Middle frontal gyrus (tissue), 1 donor: ENCODE measurements around the gene ZNF385D.

Experiments used
- DNase-seq: peaks from one replicate; pipeline ENCODE4 v3.0.0-alpha.2; 2015; ENCODE audit warnings: low spot score; ENCODE audit errors: extremely low spot score

Gene ZNF385D

GRCh38 chr3:21750080-21750696 is 822 bp downstream of the ZNF385D start:
- no peak for DNase-seq

DNA sequence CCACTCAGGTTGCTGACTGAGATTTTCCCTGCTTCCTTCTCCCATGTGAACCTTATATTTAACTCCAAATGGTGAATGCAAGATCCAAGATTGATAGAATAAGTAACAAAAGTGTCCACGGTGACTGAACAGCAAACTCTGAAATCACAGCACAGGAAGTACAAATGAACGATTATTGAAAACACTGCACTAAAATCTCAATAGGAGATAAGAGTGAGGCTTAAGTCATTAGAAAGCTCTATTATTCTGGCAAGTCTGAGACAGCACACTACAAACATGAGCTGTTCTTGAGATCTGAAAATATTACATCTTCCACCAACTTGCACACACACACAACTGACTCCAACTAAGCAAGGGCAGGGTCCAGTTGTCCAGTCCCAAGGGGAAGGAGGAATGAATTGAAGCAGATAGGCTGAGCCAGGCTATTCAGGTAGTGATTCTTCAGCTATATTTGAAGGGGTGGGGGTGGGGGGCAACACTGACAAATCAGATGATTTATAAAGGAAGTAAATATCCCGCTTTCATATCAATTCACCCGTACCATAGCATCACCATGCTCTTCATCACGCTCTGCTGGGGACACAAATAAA is 2.9 kb downstream of the ZNF385D start:
- DNase-seq = no peak

- DNase-seq = no peak
Measured at GRCh38 chr3:21747376-21747775, 3.6 kb downstream of the ZNF385D start.

GRCh38 chr3:21745966-21746365 is 5.0 kb downstream of the ZNF385D start:
- DNase-seq = no peak

GRCh38 chr3:21744793-21745192 is 6.2 kb downstream of the ZNF385D start:
- no peak for DNase-seq

GRCh38 chr3:21738935-21739702 is 11.9 kb downstream of the ZNF385D start:
- DNase-seq = no peak

DNA sequence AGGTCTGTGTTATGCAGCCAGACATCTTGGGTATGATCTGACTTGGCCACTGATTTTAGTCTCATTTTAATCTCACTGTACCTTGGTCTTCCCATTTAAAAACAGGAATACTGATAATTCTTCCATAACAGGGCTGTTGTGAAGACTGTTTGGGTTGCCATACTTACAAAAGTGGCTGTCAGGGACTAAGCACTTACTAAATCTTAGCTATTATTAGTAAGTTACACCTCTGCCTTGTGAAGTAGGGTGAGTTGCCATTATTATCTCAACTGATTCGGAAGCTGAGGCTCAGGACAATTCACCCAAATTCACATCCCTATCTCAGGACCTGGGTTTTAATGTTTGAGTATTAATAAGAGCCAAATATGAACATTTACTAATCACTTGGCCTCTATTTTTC is 12.7 kb downstream of the ZNF385D start:
- no peak for DNase-seq

DNA sequence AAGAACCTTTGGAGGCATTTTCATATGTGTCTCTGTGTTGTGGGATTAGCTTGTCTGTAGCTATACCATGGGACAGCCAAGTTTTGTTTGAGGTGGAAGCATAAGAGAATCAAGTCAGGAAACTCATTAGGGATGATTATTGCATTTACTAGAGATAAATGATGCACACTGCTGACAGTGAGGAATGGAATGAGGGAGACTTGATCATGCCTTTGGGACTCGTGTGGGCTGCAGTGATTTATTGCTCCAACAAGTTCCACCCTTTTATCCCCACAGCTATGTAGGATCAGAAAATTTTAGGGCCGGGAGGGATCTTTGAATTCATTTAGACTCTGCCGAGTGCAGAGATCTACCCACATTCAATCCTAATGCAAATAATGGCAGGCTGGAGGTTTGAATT is 16.3 kb downstream of the ZNF385D start:
- DNase-seq = no peak

DNA sequence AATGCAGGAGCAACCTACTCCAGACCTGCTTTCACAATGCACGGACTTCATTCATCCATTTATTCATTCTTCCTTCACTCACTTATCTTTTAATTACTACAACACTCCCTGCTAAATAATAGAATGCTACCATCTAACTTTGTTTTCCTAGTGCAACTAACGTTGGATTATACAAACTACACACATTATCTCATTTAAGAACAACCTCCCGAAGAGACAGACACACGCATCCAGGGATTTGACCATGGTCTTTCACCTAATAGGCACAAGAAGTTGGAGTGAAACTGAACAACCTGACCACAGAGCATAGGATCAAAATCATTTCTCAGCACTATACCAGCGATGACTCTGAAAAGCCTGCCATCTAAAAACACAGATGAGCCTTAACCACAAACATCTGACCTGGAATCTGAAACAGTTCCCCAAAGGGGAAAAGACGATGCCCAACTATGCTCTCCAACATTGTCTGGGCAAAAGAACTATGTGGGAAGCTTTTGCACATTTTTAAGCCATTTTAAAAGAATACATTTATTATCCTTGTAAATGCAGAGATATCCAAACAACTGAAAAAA is 21.0 kb downstream of the ZNF385D start:
- DNase-seq = no peak

- no peak for DNase-seq
Measured at GRCh38 chr3:21729331-21729730, 21.7 kb downstream of the ZNF385D start.

GRCh38 chr3:21722768-21723167 is 28.2 kb downstream of the ZNF385D start:
- DNase-seq = no peak

- no peak for DNase-seq
Measured at GRCh38 chr3:21722301-21722700, 28.7 kb downstream of the ZNF385D start.

- DNase-seq = no peak
Measured at GRCh38 chr3:21718943-21719591, 31.9 kb downstream of the ZNF385D start.

- no peak for DNase-seq
Measured at GRCh38 chr3:21718161-21718765, 32.7 kb downstream of the ZNF385D start.

GRCh38 chr3:21715662-21716061 is 35.3 kb downstream of the ZNF385D start:
- no peak for DNase-seq

DNA sequence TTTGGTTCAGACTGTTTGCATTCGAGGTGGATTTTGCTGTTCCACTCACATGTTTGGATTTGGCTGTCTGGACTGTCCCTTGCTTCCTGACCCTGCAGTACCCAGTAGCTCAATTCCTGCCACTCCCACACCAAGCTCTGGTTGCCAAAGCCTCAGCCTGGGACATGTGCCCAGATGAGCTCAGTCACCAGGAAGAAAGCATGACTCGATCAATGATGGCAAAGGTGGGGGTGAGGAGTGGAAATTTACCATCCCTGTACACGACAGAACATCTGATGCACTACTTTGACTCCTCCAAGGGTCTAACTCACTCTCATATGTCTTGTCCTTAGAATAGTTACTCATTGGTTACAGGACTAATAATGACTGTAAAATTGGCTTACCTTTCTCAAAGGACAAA is 45.2 kb downstream of the ZNF385D start:
- DNase-seq = no peak

GRCh38 chr3:21704796-21705195 is 46.2 kb downstream of the ZNF385D start:
- no peak for DNase-seq

DNA sequence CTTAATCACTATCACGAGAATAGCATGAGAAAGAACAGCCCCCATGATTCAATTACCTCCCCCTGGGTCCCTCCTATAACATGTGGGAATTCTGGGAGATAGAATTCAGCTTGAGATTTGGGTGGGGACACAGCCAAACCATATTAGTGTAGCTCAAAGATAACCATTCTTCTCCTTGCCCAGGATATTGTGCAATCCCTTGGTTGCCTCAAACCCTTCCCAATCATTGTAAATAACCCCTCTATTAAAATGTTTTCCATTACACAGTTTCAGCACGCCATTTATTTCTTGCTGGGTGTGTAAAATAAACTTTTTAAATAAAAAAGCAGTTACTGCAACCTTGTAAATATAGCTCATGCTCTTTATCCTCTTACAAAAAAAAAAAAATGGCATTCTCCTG is 47.7 kb downstream of the ZNF385D start:
- DNase-seq = no peak

DNA sequence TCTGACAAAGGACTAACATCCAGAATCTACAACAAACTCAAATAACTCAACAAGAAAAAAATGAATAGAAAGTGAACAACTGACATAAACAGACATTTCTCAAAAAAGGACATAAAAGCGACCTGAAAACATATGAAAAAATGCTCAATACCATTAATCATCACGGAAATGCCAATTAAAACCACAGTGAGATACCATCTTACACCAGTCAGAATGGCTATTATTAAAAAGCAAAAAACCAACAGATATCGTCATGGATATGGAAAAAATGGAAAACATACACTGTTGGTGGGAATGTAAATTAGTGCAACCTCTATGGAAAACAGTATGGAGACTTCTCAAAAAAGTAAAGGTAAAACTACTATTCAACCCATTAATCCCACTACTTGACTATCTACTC is 53.3 kb downstream of the ZNF385D start:
- no peak for DNase-seq

DNA sequence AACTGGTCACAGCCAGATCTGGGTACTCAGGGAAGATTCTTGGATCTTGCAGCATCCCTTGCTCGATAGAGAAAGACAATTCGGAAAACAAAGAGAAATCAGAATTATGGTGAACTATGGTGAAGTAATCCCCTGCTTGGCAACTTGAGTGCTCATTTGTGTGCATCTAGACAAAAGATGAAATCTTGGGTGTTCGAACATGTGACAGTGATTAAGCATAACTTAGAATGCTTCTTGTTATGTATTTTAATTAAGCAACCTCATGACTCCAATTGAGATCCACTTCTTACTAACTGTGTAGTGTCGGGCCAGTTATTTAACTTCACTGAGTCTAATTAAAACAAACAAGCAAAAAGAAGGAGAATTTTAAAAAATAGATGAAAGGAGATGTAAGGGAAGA is 56.5 kb downstream of the ZNF385D start:
- no peak for DNase-seq

DNA sequence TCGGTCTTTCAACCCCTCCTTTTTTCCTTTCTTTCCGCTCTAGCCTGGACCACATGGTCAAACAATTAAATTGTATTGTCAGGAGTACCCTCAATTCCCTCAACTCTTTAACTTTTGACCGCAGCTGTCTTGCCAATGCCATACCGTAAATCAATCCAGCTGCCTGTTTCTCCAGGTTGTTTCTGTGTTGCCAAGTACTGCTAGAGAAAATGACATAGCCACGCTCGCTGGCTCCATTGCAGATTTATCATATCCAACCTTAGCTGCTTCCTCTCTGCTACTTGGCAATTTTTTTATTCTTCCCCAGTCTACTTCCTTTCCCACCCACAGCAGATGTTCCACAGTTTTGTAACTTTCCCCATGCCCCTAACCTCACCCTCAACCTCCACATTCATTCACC is 60.0 kb downstream of the ZNF385D start:
- no peak for DNase-seq

GRCh38 chr3:21682206-21682605 is 68.8 kb downstream of the ZNF385D start:
- DNase-seq = no peak
